A673 (cell line): ENCODE results near the gene TRIP10.

Source experiments
- EZH2 ChIP-seq: fragments of 200-600 bp; sonication (generic); IDR thresholded peaks from 2 replicates; pipeline ENCODE4 v1.6.1; 2017; ENCODE audit warnings: borderline replicate concordance, low read depth, mild to moderate bottlenecking, mixed read lengths, antibody characterized with exemption, low read length; ENCODE audit not compliant: poor library complexity, severe bottlenecking
- TF ChIP-seq, protein P1 (sequence below): fragments of 300-800, 200-600 bp; sonication (generic); conservative IDR thresholded peaks from 2 replicates; pipeline ENCODE4 v1.5.1; 2017; ENCODE audit warnings: low read depth, mild to moderate bottlenecking, antibody characterized with exemption, low read length, moderate library complexity, mixed read lengths

DNA sequence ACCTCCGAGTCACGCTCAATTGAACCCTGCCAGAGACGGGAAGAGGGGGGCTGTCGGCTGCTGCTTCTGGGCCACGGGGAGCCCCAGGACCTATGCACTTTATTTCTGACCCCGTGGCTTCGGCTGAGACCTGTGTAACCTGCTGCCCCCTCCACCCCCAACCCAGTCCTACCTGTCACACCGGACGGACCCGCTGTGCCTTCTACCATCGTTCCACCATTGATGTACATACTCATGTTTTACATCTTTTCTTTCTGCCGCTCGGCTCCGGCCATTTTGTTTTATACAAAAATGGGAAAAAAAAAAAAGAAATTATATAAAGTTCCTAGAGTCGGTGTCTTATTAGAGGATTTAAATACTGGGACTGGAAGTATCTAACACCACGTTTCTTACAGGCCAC, 11.7 kb downstream of the TRIP10 start:
- TF ChIP-seq, protein P1, sequence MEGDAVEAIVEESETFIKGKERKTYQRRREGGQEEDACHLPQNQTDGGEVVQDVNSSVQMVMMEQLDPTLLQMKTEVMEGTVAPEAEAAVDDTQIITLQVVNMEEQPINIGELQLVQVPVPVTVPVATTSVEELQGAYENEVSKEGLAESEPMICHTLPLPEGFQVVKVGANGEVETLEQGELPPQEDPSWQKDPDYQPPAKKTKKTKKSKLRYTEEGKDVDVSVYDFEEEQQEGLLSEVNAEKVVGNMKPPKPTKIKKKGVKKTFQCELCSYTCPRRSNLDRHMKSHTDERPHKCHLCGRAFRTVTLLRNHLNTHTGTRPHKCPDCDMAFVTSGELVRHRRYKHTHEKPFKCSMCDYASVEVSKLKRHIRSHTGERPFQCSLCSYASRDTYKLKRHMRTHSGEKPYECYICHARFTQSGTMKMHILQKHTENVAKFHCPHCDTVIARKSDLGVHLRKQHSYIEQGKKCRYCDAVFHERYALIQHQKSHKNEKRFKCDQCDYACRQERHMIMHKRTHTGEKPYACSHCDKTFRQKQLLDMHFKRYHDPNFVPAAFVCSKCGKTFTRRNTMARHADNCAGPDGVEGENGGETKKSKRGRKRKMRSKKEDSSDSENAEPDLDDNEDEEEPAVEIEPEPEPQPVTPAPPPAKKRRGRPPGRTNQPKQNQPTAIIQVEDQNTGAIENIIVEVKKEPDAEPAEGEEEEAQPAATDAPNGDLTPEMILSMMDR = no peak
- no peak for TF ChIP-seq EZH2
